ENCODE results near the gene DMRTB1.

Gene DMRTB1

GRCh38 chr1:53438427-53439336 lies 20.5 kb upstream of the DMRTB1 start:
- Histone ChIP-seq H3K4me3 (ENCODE audit: low read depth, low read length) (no peak overlapping the region), H3K36me3 (no peaks in the 10 kb centered on the region), H3K9me3 (ENCODE audit: severe bottlenecking) (peaks cover 19% of the 10 kb centered on the region), H3K27me3 (ENCODE audit: insufficient read depth, low read depth, severe bottlenecking) (no peaks in the 10 kb centered on the region), H3K27ac (no peak overlapping the region)
- no peak for TF ChIP-seq CTCF (IDR thresholded peaks at IDR 0.05; ENCODE audit: low read depth, low read length)
- no peak for DNase-seq

GRCh38 chr1:53439337-53440207 lies 19.6 kb upstream of the DMRTB1 start:
- no peak overlapping the region for H3K4me3 ChIP-seq (ENCODE audit: low read depth, low read length)

GRCh38 chr1:53440633-53441032 lies 18.6 kb upstream of the DMRTB1 start:
- Histone ChIP-seq H3K36me3 (no peaks in the 10 kb centered on the region), H3K4me3 (ENCODE audit: low read depth, low read length) (no peak overlapping the region), H3K27ac (no peak overlapping the region), H3K9me3 (ENCODE audit: severe bottlenecking) (peaks cover 14% of the 10 kb centered on the region), H3K27me3 (ENCODE audit: insufficient read depth, low read depth, severe bottlenecking) (no peaks in the 10 kb centered on the region)
- TF ChIP-seq CTCF (IDR thresholded peaks at IDR 0.05; ENCODE audit: low read depth, low read length), result no peak
- no peak for DNase-seq

More at GRCh38 chr1:53439337-53440207, 19.6 kb upstream of the DMRTB1 start:
- H3K36me3 ChIP-seq, result no peaks in the 10 kb centered on the region
- H3K9me3 ChIP-seq (ENCODE audit: severe bottlenecking), result peaks cover 16% of the 10 kb centered on the region
- DNase-seq, result no peak
- no peak for TF ChIP-seq CTCF (IDR thresholded peaks at IDR 0.05; ENCODE audit: low read depth, low read length)
- no peak overlapping the region for H3K27ac ChIP-seq
- H3K27me3 ChIP-seq (ENCODE audit: insufficient read depth, low read depth, severe bottlenecking), result no peaks in the 10 kb centered on the region

GRCh38 chr1:53442299-53442698 lies 16.9 kb upstream of the DMRTB1 start:
- DNase-seq, result peak; percentile 52
- peak overlapping the region; percentile 72 for H3K27ac ChIP-seq

GRCh38 chr1:53446051-53446450 lies 13.1 kb upstream of the DMRTB1 start:
- Histone ChIP-seq H3K4me3 (ENCODE audit: low read depth, low read length) (no peak overlapping the region), H3K36me3 (no peaks in the 10 kb centered on the region), H3K9me3 (ENCODE audit: severe bottlenecking) (no peaks in the 10 kb centered on the region), H3K27ac (no peak overlapping the region), H3K27me3 (ENCODE audit: insufficient read depth, low read depth, severe bottlenecking) (no peaks in the 10 kb centered on the region)
- no peak for TF ChIP-seq CTCF (IDR thresholded peaks at IDR 0.05; ENCODE audit: low read depth, low read length)
- no peak for DNase-seq

More at GRCh38 chr1:53442299-53442698, 16.9 kb upstream of the DMRTB1 start:
- H3K27me3 ChIP-seq (ENCODE audit: insufficient read depth, low read depth, severe bottlenecking), result no peaks in the 10 kb centered on the region
- H3K9me3 ChIP-seq (ENCODE audit: severe bottlenecking), result peaks cover 14% of the 10 kb centered on the region
- H3K36me3 ChIP-seq, result no peaks in the 10 kb centered on the region
- TF ChIP-seq CTCF (IDR thresholded peaks at IDR 0.05; ENCODE audit: low read depth, low read length), result no peak
- H3K4me3 ChIP-seq (ENCODE audit: low read depth, low read length), result no peak overlapping the region
